ENCODE results near the gene PRDM15.
A peak's percentile ranks its signal among the peaks of the same experiment; 100 is the strongest.

Gene PRDM15

DNA sequence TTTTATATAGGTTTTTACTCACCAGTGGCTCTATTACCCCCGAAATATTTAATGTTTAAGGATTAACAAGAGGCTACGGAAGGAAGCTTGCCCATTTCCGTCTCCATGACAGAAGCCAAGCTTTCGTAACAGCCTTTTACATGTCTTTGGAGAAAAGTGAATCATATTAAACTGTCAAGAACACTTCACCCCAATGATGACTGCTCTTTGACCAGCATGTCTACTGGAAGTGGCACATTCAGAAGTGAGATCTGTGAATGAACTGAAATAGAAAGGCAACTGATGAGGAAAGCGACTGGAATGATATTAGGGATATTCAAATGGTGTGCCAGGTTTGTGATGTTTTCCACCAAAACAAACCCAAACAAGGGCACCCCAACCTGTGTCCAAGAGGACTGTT, 8.5 kb upstream of the PRDM15 start:
- H3K4me1 Mint-ChIP-seq = peaks cover 31% of the 10 kb centered on the region
- peaks cover 8% of the 10 kb centered on the region for H3K36me3 Mint-ChIP-seq (ENCODE audit: low read depth)
- no peaks in the 10 kb centered on the region for H3K27me3 Mint-ChIP-seq (ENCODE audit: low read depth, poor library complexity)
- no peaks in the 10 kb centered on the region for H3K9me3 Mint-ChIP-seq
- no peak for DNase-seq
- no peak overlapping the region for H3K4me3 Mint-ChIP-seq
- TF ChIP-seq, protein P1, sequence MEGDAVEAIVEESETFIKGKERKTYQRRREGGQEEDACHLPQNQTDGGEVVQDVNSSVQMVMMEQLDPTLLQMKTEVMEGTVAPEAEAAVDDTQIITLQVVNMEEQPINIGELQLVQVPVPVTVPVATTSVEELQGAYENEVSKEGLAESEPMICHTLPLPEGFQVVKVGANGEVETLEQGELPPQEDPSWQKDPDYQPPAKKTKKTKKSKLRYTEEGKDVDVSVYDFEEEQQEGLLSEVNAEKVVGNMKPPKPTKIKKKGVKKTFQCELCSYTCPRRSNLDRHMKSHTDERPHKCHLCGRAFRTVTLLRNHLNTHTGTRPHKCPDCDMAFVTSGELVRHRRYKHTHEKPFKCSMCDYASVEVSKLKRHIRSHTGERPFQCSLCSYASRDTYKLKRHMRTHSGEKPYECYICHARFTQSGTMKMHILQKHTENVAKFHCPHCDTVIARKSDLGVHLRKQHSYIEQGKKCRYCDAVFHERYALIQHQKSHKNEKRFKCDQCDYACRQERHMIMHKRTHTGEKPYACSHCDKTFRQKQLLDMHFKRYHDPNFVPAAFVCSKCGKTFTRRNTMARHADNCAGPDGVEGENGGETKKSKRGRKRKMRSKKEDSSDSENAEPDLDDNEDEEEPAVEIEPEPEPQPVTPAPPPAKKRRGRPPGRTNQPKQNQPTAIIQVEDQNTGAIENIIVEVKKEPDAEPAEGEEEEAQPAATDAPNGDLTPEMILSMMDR (IDR thresholded peaks at IDR 0.05) = no peak
- no peak overlapping the region for H3K27ac Mint-ChIP-seq

DNA sequence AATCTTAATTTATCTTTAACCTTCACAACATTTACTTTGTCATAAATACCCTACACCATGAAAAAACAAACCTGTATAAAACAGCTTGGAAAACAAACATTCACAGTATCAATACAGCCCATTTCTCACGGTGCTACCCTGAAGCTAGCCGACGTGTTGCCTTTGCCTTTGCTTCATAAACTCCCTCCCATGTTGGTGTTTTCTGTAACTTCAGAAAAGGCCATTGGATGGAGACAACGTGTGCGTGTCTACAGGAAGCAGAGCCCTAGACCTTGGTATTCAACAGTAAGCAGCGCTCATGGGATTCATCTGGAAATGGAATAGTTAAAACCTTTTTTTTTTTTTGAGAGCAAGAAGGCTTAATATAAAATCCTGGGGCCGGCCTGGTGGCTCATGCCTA, 7.2 kb upstream of the PRDM15 start:
- H3K27ac Mint-ChIP-seq = no peak overlapping the region
- no peak overlapping the region for H3K4me3 Mint-ChIP-seq
- DNase-seq = no peak
- peaks cover 31% of the 10 kb centered on the region for H3K4me1 Mint-ChIP-seq
- no peaks in the 10 kb centered on the region for H3K9me3 Mint-ChIP-seq
- TF ChIP-seq, protein P1 (IDR thresholded peaks at IDR 0.05) = no peak
- H3K27me3 Mint-ChIP-seq (ENCODE audit: low read depth, poor library complexity) = no peaks in the 10 kb centered on the region
- peaks cover 8% of the 10 kb centered on the region for H3K36me3 Mint-ChIP-seq (ENCODE audit: low read depth)

DNA sequence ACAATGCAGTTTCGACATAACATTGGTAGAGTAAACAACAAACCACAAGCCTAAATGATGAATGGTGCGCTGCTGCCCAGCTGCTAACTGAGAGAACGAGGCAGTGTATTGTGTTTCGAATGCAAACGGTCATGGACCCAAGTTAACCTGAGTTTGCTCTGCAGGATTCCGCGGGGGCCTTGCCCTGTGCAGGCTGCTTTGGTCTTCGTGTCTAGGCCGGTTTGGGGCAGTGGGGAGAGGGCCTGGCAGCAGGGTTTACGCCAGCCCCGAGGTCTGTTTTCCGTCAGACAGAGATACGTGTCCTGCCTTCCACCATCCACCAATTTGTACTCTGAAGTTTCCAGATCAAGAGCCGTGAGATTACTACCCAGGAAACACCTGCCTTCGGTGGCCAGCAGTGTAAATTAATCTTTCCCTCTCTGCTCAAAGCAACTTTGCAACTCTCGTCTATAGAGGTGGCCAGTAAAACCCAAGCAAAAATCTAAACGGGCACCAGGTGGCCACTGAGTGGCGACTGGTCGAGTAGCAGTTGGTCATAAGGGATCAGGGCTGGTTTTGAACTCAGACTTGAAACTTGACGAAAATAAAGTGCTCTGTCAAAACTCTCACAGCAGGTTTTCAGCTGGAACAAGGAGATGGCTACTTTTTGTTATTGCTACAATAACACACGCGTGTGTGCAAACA, 6.3 kb upstream of the PRDM15 start:
- Mint-ChIP-seq H3K4me1 (peaks cover 31% of the 10 kb centered on the region), H3K27ac (peak overlapping the region; percentile 15), H3K4me3 (no peak overlapping the region)

DNA sequence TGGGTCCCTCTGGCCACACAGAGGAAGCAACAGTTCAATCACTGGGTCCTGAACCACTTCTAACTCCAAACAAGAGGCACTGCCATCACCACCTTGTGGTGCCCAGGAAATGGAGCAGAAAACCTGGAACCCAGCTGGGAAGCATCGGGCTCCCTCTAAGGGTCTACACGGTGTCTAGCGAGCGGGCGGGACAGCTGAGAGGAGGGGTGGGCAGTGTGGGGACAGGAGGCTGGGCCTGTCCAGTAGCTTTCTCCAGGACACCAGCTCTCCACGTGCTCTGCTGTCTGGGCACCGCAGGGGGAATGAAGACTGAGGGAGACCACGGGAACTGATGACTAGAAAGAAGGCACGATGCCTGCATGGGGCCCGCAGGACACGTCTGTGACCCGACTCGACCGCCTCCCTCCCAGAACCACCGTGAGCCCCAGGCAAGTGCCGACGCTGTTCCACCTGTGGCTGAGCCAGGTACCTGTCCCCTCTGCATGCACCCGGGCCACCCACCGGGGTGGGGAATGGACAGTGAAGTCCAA, 5.4 kb upstream of the PRDM15 start:
- Mint-ChIP-seq H3K9me3 (no peaks in the 10 kb centered on the region), H3K27ac (no peak overlapping the region), H3K36me3 (ENCODE audit: low read depth) (peaks cover 8% of the 10 kb centered on the region), H3K27me3 (ENCODE audit: low read depth, poor library complexity) (no peaks in the 10 kb centered on the region), H3K4me3 (no peak overlapping the region), H3K4me1 (peaks cover 35% of the 10 kb centered on the region)
- DNase-seq = no peak
- TF ChIP-seq, protein P1 (IDR thresholded peaks at IDR 0.05) = no peak

More for the DNA sequence above, 6.3 kb upstream of the PRDM15 start:
- Mint-ChIP-seq H3K36me3 (ENCODE audit: low read depth) (peaks cover 8% of the 10 kb centered on the region), H3K27me3 (ENCODE audit: low read depth, poor library complexity) (no peaks in the 10 kb centered on the region), H3K9me3 (no peaks in the 10 kb centered on the region)
- no peak for DNase-seq
- TF ChIP-seq, protein P1 (IDR thresholded peaks at IDR 0.05) = no peak

DNA sequence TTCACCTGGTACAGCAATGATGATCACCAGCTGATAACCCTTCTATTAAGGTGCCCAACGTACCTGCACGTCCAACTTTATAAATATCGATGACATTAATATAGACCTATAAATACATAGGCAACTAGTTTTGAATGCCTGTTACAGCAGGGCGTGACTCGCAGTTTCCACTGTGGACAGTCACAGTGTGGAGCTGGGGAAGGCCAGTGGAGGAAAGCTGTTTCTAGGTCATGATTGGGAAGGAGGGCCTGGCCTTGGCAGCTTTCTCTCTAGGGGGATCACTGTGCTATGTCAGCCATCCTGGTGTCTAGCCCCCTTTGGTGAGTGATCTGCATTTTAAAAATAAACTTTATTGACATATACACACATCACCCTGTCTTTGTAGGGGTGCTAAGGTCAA, 4.4 kb upstream of the PRDM15 start:
- Mint-ChIP-seq H3K27ac (no peak overlapping the region), H3K4me1 (peaks cover 35% of the 10 kb centered on the region), H3K36me3 (ENCODE audit: low read depth) (peaks cover 1% of the 10 kb centered on the region), H3K27me3 (ENCODE audit: low read depth, poor library complexity) (no peaks in the 10 kb centered on the region), H3K9me3 (no peaks in the 10 kb centered on the region), H3K4me3 (no peak overlapping the region)
- DNase-seq = no peak
- TF ChIP-seq, protein P1 (IDR thresholded peaks at IDR 0.05) = no peak

DNA sequence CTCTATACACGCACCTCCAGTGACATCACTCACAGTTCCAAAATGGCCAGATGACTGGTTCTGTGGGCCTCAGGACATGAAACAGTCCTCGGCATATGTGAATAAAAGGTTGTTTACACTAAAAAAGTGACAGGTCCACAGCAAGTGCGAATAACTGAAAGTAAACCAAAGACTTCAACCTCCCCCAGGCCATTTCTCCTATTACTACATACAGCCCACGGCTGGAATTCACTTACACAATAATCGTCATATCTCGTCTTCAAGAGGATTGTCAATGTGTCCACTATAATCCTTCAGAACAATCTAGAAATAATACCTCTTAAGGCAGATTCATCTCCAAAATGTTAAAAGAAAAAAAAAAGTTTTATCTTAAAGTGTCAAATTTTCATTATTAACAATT, 1.9 kb upstream of the PRDM15 start:
- peaks cover 42% of the 10 kb centered on the region for H3K4me1 Mint-ChIP-seq
- H3K36me3 Mint-ChIP-seq (ENCODE audit: low read depth) = no peaks in the 10 kb centered on the region
- no peaks in the 10 kb centered on the region for H3K27me3 Mint-ChIP-seq (ENCODE audit: low read depth, poor library complexity)
- H3K4me3 Mint-ChIP-seq = peak overlapping the region; percentile 52
- no peak overlapping the region for H3K27ac Mint-ChIP-seq
- no peaks in the 10 kb centered on the region for H3K9me3 Mint-ChIP-seq
- TF ChIP-seq, protein P1 (IDR thresholded peaks at IDR 0.05) = no peak
- DNase-seq = no peak

Measured in nephron progenitor cell (in vitro differentiated cells).